AG09319 (cell line): ENCODE data around the gene CAMK1G.

Source experiments
- DNase-seq: peaks from one replicate; pipeline ENCODE4 v3.0.0-alpha.2; 2010; ENCODE audit warnings: low read depth; ENCODE audit errors: extremely low read depth
- CTCF ChIP-seq: IDR thresholded peaks from 2 replicates; pipeline ENCODE4 v1.5.1; 2011; ENCODE audit warnings: low read depth, mild to moderate bottlenecking, inconsistent platforms, low read length, moderate library complexity

The CAMK1G gene

DNA sequence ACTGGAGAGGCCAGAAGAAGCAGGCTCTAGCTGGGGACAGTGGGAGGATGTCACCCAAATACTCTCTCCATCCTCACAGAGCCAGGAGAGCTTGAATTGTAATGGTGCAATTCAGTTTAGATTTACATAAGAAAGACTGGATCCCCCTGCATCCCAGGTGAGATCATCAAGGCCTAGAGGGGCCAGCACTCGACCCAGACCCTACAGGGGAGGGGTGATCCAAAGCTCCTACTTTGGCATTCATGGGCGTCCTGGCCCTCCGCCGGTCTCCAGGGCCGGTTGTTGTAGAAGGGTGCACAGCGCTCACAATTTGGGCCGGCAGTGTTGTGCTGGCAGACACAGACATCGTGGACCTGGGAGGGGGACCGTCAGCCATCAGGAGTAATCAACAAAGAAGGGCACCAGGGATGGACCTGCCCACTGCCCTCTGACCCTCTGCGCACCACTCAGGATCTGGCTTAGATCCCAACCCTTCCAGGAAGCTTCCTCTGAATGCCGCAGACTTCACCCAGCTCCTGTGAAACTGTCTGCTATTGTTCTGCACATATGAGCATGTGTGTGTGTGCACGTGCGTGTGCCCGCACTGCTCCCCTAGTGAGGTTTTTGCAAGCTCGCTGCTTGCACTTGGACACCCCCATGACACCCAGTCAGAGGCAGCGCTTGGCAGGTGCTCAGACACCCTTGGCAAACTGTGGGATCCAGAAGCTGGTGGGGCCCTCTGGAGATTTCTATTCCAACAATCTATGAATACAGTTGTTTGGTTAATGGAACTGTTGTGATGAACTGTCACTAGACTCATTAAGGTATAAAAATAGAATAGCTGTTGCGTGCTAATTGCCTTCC lies 47.1 kb downstream of the CAMK1G start:
- no peak for DNase-seq

DNA sequence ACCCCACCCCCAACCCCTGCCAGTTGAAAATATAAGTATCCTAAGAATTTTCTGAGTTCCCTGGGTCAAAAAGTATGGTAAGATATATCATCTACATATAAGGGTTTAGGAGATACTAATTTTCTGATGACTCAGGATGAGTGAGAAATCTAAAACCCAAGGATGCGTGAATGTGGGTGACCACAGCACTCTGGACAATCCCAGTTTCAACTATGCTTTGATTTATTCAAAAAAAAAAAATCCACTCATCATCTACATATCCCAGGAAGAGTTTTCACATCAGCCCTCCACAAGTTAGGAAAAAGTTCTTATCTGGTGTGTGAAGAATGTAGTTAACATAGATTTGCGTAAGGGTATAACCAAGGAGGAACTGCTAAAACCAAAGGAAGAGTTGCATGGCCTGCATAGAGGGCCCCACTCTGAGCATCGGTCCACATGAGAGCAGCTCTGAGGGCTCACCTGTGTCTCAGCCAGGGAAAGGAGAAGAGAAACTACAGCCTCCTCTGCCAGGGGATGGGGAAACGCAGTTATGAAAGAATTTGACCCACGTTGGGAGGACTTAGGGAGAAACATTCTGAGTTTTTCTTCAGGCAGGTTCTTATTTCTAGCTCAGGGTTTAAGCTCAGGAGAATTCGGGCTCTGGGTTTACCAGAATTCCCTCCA lies 50.0 kb downstream of the CAMK1G start:
- no peak for DNase-seq
- TF ChIP-seq CTCF, result no peak

More for the DNA sequence above, 47.1 kb downstream of the CAMK1G start:
- no peak for TF ChIP-seq CTCF

GRCh38 chr1:209634005-209634737 lies 50.7 kb downstream of the CAMK1G start:
- TF ChIP-seq CTCF, result no peak
- DNase-seq, result no peak

GRCh38 chr1:209635850-209636249 lies 52.3 kb downstream of the CAMK1G start:
- no peak for DNase-seq
- TF ChIP-seq CTCF, result no peak

GRCh38 chr1:209641832-209642172 lies 58.3 kb downstream of the CAMK1G start:
- no peak for DNase-seq
- no peak for TF ChIP-seq CTCF

DNA sequence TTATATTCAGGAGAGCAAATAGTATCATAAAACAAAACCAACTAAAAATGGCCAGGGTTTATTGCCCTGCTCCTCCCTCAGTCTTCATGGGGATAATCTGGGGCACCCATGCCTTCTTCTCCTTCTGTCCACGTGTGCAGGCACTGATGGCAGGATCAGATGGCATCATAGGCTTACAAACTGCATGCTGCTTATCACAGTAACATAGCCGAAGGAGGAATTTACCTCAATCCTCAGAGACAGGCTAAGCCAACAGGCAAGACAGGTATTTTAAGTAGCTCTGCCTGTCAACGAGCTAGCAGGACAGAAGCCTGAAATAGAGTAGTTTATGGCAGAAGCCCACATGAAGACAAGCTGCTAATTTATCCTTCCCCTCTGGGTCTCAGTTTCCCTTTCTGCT lies 59.3 kb downstream of the CAMK1G start:
- no peak for TF ChIP-seq CTCF

More for the DNA sequence above, 59.3 kb downstream of the CAMK1G start:
- DNase-seq, result no peak
